GM23338 (cell line): ENCODE measurements around the gene ATP5PB. TPM values are rescaled to one million over a fixed set of nuclear protein-coding genes. Genes with fewer than 3 reads are reported as not detected.

ENCODE experiments used
- ATAC-seq: fragments of 200-7000 bp; cut with Tn5 transposase; 3 replicates; pipeline ENCODE4 v1.9.1; 2020
- DNase-seq: peaks from one replicate; pipeline ENCODE4 v3.0.0-alpha.2; 2015; ENCODE audit warnings: low spot score
- H2AFZ ChIP-seq: fragments of 200-600 bp; sonication (generic); 2 replicates; pipeline ENCODE4 v1.8.0; 2016; ENCODE audit warnings: antibody characterized with exemption, mild to moderate bottlenecking, moderate library complexity
- H3F3A ChIP-seq: fragments of 200-600 bp; sonication (generic); replicated peaks from 2 replicates; pipeline ENCODE4 v1.8.0; 2017; ENCODE audit warnings: antibody characterized with exemption, mixed run types, low read depth
- H3K27ac ChIP-seq: fragments of 200-600 bp; sonication (generic); 2 replicates; pipeline ENCODE4 v1.6.1; 2016; ENCODE audit warnings: low read depth
- H3K27me3 ChIP-seq: fragments of 200-600 bp; sonication (generic); 2 replicates; pipeline ENCODE4 v1.8.0; 2016; ENCODE audit warnings: mild to moderate bottlenecking, mixed run types, moderate library complexity; ENCODE audit not compliant: insufficient read depth
- H3K36me3 ChIP-seq: fragments of 200-600 bp; sonication (generic); 2 replicates; pipeline ENCODE4 v1.8.0; 2016; ENCODE audit warnings: mild to moderate bottlenecking; ENCODE audit not compliant: insufficient read depth
- H3K4me1 ChIP-seq: fragments of 200-600 bp; sonication (generic); 2 replicates; pipeline ENCODE4 v1.8.0; 2016; ENCODE audit warnings: mild to moderate bottlenecking, moderate library complexity; ENCODE audit not compliant: insufficient read depth
- H3K4me2 ChIP-seq: fragments of 200-600 bp; sonication (generic); 2 replicates; pipeline ENCODE4 v1.7.1; 2017; ENCODE audit warnings: mixed run types
- H3K4me3 ChIP-seq: fragments of 200-600 bp; sonication (generic); 2 replicates; pipeline ENCODE4 v1.6.1; 2016; ENCODE audit warnings: mixed run types
- H3K79me2 ChIP-seq: fragments of 200-600 bp; sonication (generic); replicated peaks from 2 replicates; pipeline ENCODE4 v1.8.0; 2017; ENCODE audit warnings: mild to moderate bottlenecking; ENCODE audit not compliant: insufficient read depth
- H3K9me2 ChIP-seq: fragments of 200-600 bp; sonication (generic); 2 replicates; pipeline ENCODE4 v1.8.0; 2017; ENCODE audit not compliant: insufficient read depth
- H4K20me1 ChIP-seq: fragments of 200-600 bp; sonication (generic); replicated peaks from 2 replicates; pipeline ENCODE4 v1.8.0; 2017; ENCODE audit warnings: mild to moderate bottlenecking; ENCODE audit not compliant: insufficient read depth
- H3K27ac Mint-ChIP-seq: 2 replicates; pipeline ENCODE4 v1.8.0; 2020; ENCODE audit warnings: inconsistent platforms, mild to moderate bottlenecking, moderate library complexity, mixed read lengths
- H3K27me3 Mint-ChIP-seq: 3 replicates; pipeline ENCODE4 v1.8.0; 2022; ENCODE audit warnings: low read depth, mild to moderate bottlenecking, moderate library complexity, mixed read lengths, inconsistent platforms; ENCODE audit not compliant: insufficient read depth, poor library complexity
- H3K36me3 Mint-ChIP-seq: 3 replicates; pipeline ENCODE4 v1.8.0; 2021; ENCODE audit warnings: low read depth, mild to moderate bottlenecking, inconsistent platforms, moderate library complexity, mixed read lengths
- H3K4me1 Mint-ChIP-seq: 3 replicates; pipeline ENCODE4 v1.8.0; 2020; ENCODE audit warnings: mild to moderate bottlenecking, inconsistent platforms, mixed read lengths
- H3K4me3 Mint-ChIP-seq: 3 replicates; pipeline ENCODE4 v1.8.0; 2021; ENCODE audit warnings: moderate library complexity, mild to moderate bottlenecking, inconsistent platforms, mixed read lengths
- H3K9me3 Mint-ChIP-seq: 3 replicates; pipeline ENCODE4 v1.8.0; 2020; ENCODE audit warnings: moderate library complexity, mild to moderate bottlenecking, inconsistent platforms, mixed read lengths
- CREB1 ChIP-seq: fragments of 250-450 bp; sonication (Bioruptor Pico); IDR thresholded peaks from 2 replicates; pipeline ENCODE4 v1.5.0; 2020; ENCODE audit warnings: low read depth, mild to moderate bottlenecking, moderate library complexity
- NANOG ChIP-seq: IDR thresholded peaks from 2 replicates; pipeline ENCODE4 v1.6.1; 2016; ENCODE audit warnings: antibody characterized with exemption, borderline replicate concordance
- POLR2AphosphoS5 ChIP-seq: IDR thresholded peaks from 2 replicates; pipeline ENCODE4 v1.6.1; 2016; ENCODE audit warnings: antibody characterized with exemption, low read depth
- STAT1 ChIP-seq: IDR thresholded peaks from one replicate; pipeline ENCODE4 v1.6.1; 2016; ENCODE audit warnings: antibody characterized with exemption; ENCODE audit not compliant: unreplicated experiment
- ZNF114 ChIP-seq: fragments of 250-450 bp; sonication (Bioruptor Pico); IDR thresholded peaks from 2 replicates; pipeline ENCODE4 v1.5.0; 2020; ENCODE audit warnings: mild to moderate bottlenecking, moderate library complexity
- ZNF331 ChIP-seq: fragments of 250-450 bp; sonication (Bioruptor Pico); IDR thresholded peaks from 2 replicates; pipeline ENCODE4 v1.5.0; 2020; ENCODE audit warnings: low read depth, mild to moderate bottlenecking, moderate library complexity
- polyA plus RNA-seq: library from polyadenylated mRNA; unstranded; fragments of >200 nt; fragmentation: Nextera tagmentation; extraction: Ambion mirVana; gene quantifications from 2 replicates; pipeline ENCODE4 v1.2.1, GENCODE V29; 2016
- total RNA-seq: library from RNA; depleted of rRNA; stranded (reverse); fragments of >200 nt; shearing (Covaris generic); gene quantifications from 2 replicates; pipeline ENCODE4 v1.2.3, GENCODE V29; 2014
- TF ChIP-seq, protein P1 (sequence below), 2 experiments: fragments of 200-600 bp in 1 of 2; sonication (generic) in 1 of 2; conservative IDR thresholded peaks; 2 replicates each; pipeline versions ENCODE4 v1.5.1 to v1.6.1; 2016 to 2017; ENCODE audit warnings: antibody characterized with exemption in 2 of 2, low read depth in 2 of 2, mild to moderate bottlenecking in 2 of 2, moderate library complexity in 1 of 2
- TF ChIP-seq, protein P2 (sequence below): fragments of 250-450 bp; sonication (Bioruptor Pico); IDR thresholded peaks from 2 replicates; pipeline ENCODE4 v1.5.0; 2020; ENCODE audit warnings: mild to moderate bottlenecking, moderate library complexity

Gene ATP5PB
- total and polyA plus RNA-seq, 2 experiments from 2014 or later, result 279 to 300 TPM

DNA sequence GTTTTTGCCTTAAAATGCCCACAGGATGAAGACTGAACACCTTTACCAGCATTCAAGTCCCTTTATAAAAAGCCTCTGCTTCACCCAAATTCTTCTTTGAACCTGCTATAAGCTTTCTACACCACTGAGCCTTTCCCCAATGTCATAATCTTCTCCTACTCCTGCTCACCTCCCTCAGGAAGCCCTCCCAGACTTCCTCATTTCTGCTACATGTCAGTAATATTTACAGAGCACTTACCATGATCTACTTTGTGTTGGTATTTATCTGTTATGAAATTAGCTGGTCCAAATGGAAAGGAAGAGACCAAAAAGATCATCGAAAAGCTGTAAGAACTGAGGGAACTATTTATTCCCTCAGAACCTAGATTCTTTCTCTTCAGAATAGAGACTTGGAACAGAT is 30.2 kb upstream of the ATP5PB start:
- Histone ChIP-seq H2AFZ (no peak overlapping the region), H4K20me1 (no peaks in the 10 kb centered on the region), H3K4me2 (no peak overlapping the region), H3K27me3 (no peaks in the 10 kb centered on the region), H3F3A (no peaks in the 10 kb centered on the region), H3K79me2 (no peaks in the 10 kb centered on the region), H3K9me2 (peaks cover 6% of the 10 kb centered on the region; the same call in 1 of the 2 replicates), H3K4me3 (no peak overlapping the region), H3K27ac (no peak overlapping the region), H3K36me3 (no peaks in the 10 kb centered on the region), H3K4me1 (no peaks in the 10 kb centered on the region)
- no peaks in the 10 kb centered on the region for H3K27me3 Mint-ChIP-seq
- H3K4me1 Mint-ChIP-seq, result no peaks in the 10 kb centered on the region; the same call in 2 of the 3 replicates
- H3K36me3 Mint-ChIP-seq, result no peaks in the 10 kb centered on the region
- DNase-seq, result no peak
- no peaks in the 10 kb centered on the region for H3K9me3 Mint-ChIP-seq
- no peak for ATAC-seq
- no peak for TF ChIP-seq ZNF114 (CRISPR knock-in tag)
- no peak for TF ChIP-seq POLR2AphosphoS5
- TF ChIP-seq, protein P1, sequence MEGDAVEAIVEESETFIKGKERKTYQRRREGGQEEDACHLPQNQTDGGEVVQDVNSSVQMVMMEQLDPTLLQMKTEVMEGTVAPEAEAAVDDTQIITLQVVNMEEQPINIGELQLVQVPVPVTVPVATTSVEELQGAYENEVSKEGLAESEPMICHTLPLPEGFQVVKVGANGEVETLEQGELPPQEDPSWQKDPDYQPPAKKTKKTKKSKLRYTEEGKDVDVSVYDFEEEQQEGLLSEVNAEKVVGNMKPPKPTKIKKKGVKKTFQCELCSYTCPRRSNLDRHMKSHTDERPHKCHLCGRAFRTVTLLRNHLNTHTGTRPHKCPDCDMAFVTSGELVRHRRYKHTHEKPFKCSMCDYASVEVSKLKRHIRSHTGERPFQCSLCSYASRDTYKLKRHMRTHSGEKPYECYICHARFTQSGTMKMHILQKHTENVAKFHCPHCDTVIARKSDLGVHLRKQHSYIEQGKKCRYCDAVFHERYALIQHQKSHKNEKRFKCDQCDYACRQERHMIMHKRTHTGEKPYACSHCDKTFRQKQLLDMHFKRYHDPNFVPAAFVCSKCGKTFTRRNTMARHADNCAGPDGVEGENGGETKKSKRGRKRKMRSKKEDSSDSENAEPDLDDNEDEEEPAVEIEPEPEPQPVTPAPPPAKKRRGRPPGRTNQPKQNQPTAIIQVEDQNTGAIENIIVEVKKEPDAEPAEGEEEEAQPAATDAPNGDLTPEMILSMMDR (conservative IDR thresholded peaks at IDR 0.05; ENCODE audit: low read depth in 2 of 2), result no peak
- TF ChIP-seq, protein P2, sequence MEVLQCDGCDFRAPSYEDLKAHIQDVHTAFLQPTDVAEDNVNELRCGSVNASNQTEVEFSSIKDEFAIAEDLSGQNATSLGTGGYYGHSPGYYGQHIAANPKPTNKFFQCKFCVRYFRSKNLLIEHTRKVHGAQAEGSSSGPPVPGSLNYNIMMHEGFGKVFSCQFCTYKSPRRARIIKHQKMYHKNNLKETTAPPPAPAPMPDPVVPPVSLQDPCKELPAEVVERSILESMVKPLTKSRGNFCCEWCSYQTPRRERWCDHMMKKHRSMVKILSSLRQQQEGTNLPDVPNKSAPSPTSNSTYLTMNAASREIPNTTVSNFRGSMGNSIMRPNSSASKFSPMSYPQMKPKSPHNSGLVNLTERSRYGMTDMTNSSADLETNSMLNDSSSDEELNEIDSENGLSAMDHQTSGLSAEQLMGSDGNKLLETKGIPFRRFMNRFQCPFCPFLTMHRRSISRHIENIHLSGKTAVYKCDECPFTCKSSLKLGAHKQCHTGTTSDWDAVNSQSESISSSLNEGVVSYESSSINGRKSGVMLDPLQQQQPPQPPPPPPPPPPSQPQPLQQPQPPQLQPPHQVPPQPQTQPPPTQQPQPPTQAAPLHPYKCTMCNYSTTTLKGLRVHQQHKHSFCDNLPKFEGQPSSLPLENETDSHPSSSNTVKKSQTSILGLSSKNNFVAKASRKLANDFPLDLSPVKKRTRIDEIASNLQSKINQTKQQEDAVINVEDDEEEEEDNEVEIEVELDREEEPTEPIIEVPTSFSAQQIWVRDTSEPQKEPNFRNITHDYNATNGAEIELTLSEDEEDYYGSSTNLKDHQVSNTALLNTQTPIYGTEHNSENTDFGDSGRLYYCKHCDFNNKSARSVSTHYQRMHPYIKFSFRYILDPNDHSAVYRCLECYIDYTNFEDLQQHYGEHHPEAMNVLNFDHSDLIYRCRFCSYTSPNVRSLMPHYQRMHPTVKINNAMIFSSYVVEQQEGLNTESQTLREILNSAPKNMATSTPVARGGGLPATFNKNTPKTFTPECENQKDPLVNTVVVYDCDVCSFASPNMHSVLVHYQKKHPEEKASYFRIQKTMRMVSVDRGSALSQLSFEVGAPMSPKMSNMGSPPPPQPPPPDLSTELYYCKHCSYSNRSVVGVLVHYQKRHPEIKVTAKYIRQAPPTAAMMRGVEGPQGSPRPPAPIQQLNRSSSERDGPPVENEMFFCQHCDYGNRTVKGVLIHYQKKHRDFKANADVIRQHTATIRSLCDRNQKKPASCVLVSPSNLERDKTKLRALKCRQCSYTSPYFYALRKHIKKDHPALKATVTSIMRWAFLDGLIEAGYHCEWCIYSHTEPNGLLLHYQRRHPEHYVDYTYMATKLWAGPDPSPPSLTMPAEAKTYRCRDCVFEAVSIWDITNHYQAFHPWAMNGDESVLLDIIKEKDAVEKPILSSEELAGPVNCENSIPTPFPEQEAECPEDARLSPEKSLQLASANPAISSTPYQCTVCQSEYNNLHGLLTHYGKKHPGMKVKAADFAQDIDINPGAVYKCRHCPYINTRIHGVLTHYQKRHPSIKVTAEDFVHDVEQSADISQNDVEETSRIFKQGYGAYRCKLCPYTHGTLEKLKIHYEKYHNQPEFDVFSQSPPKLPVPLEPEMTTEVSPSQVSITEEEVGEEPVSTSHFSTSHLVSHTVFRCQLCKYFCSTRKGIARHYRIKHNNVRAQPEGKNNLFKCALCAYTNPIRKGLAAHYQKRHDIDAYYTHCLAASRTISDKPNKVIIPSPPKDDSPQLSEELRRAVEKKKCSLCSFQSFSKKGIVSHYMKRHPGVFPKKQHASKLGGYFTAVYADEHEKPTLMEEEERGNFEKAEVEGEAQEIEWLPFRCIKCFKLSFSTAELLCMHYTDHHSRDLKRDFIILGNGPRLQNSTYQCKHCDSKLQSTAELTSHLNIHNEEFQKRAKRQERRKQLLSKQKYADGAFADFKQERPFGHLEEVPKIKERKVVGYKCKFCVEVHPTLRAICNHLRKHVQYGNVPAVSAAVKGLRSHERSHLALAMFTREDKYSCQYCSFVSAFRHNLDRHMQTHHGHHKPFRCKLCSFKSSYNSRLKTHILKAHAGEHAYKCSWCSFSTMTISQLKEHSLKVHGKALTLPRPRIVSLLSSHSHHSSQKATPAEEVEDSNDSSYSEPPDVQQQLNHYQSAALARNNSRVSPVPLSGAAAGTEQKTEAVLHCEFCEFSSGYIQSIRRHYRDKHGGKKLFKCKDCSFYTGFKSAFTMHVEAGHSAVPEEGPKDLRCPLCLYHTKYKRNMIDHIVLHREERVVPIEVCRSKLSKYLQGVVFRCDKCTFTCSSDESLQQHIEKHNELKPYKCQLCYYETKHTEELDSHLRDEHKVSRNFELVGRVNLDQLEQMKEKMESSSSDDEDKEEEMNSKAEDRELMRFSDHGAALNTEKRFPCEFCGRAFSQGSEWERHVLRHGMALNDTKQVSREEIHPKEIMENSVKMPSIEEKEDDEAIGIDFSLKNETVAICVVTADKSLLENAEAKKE, result no peak
- no peak for TF ChIP-seq CREB1 (CRISPR knock-in tag)
- no peak for TF ChIP-seq STAT1
- TF ChIP-seq NANOG, result no peak
- TF ChIP-seq ZNF331 (CRISPR knock-in tag), result no peak
- H3K4me3 Mint-ChIP-seq, result no peak overlapping the region
- H3K27ac Mint-ChIP-seq, result no peak overlapping the region
